ENCODE measurements around the gene PRDM16.

GRCh38 chr1:3161176-3161840 is 92.3 kb downstream of the PRDM16 start:
- TF ChIP-seq, protein P1, sequence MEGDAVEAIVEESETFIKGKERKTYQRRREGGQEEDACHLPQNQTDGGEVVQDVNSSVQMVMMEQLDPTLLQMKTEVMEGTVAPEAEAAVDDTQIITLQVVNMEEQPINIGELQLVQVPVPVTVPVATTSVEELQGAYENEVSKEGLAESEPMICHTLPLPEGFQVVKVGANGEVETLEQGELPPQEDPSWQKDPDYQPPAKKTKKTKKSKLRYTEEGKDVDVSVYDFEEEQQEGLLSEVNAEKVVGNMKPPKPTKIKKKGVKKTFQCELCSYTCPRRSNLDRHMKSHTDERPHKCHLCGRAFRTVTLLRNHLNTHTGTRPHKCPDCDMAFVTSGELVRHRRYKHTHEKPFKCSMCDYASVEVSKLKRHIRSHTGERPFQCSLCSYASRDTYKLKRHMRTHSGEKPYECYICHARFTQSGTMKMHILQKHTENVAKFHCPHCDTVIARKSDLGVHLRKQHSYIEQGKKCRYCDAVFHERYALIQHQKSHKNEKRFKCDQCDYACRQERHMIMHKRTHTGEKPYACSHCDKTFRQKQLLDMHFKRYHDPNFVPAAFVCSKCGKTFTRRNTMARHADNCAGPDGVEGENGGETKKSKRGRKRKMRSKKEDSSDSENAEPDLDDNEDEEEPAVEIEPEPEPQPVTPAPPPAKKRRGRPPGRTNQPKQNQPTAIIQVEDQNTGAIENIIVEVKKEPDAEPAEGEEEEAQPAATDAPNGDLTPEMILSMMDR (IDR thresholded peaks at IDR 0.05; ENCODE audit: low read depth, low read length) = no peak
- TF ChIP-seq POLR2A (IDR thresholded peaks at IDR 0.05; ENCODE audit: extremely low read depth, insufficient read length) (no peak), MYC (IDR thresholded peaks at IDR 0.05; ENCODE audit: low read depth, low read length) (no peak)
